OCI-LY7 (cell line): ENCODE results near the gene SSBP2. TPM values are rescaled to one million over a fixed set of nuclear protein-coding genes. Genes with fewer than 3 reads are reported as not detected.

Experiments
- BruUV-seq: library from RNA; stranded (reverse); fragments of 400-500 nt; replicated peaks from 2 replicates; lab custom pipeline; 2021; lab: Mats Ljungman, UMichigan
- CTCF ChIA-PET: fragments of 300-600 bp; sonication (Branson Sonifier 250); formaldehyde crosslinking; loops from one replicate; lab custom pipeline; 2022; ENCODE audit warnings: antibody characterized with exemption; ENCODE audit not compliant: unreplicated experiment; lab: Charles Lee
- POLR2A ChIA-PET: fragments of 300-600 bp; sonication (Branson Sonifier 250); formaldehyde crosslinking; loops from one replicate; lab custom pipeline; 2022; ENCODE audit warnings: antibody characterized with exemption; lab: Charles Lee
- DNase-seq: peaks from one replicate; pipeline ENCODE4 v3.0.0-alpha.2; 2015; ENCODE audit warnings: low spot score
- H2AFZ ChIP-seq: fragments of 200-600 bp; sonication (generic), shearing (Covaris generic); 2 replicates; pipeline ENCODE4 v1.6.1; 2014; ENCODE audit warnings: mild to moderate bottlenecking, antibody characterized with exemption, low read length, moderate library complexity
- H3K27ac ChIP-seq: fragments of 200-600 bp; sonication (generic); 2 replicates; pipeline ENCODE4 v1.5.1; 2014; ENCODE audit warnings: mixed run types, low read depth, mild to moderate bottlenecking, moderate library complexity, low read length, inconsistent platforms; ENCODE audit not compliant: poor library complexity, severe bottlenecking
- H3K36me3 ChIP-seq: fragments of 200-600 bp; sonication (generic); 2 replicates; pipeline ENCODE4 v1.6.1; 2014; ENCODE audit warnings: mild to moderate bottlenecking, antibody characterized with exemption, low read length, moderate library complexity, mixed read lengths; ENCODE audit not compliant: insufficient read depth
- H3K4me1 ChIP-seq: fragments of 200-600 bp; sonication (generic); 2 replicates; pipeline ENCODE4 v1.5.1; 2014; ENCODE audit warnings: mild to moderate bottlenecking, low read length; ENCODE audit not compliant: insufficient read depth, poor library complexity, severe bottlenecking
- H3K4me2 ChIP-seq: fragments of 200-600 bp; sonication (generic); 2 replicates; pipeline ENCODE4 v1.6.1; 2014; ENCODE audit warnings: mild to moderate bottlenecking, low read length
- H3K4me3 ChIP-seq: fragments of 200-600 bp; sonication (generic); 2 replicates; pipeline ENCODE4 v1.5.1; 2014; ENCODE audit warnings: mild to moderate bottlenecking, low read depth, low read length; ENCODE audit not compliant: poor library complexity, severe bottlenecking
- H3K79me2 ChIP-seq: fragments of 200-600 bp; sonication (generic); 2 replicates; pipeline ENCODE4 v1.6.1; 2016; ENCODE audit warnings: low read depth, mild to moderate bottlenecking, low read length, moderate library complexity, mixed read lengths; ENCODE audit not compliant: insufficient read depth
- H3K9me2 ChIP-seq: fragments of 200-600 bp; sonication (generic); 2 replicates; pipeline ENCODE4 v1.6.1; 2016; ENCODE audit warnings: mild to moderate bottlenecking, low read length, mixed read lengths; ENCODE audit not compliant: insufficient read depth
- H3K9me3 ChIP-seq: fragments of 200-600 bp; sonication (generic); 2 replicates; pipeline ENCODE4 v1.6.1; 2014; ENCODE audit warnings: mild to moderate bottlenecking, mixed run types, low read length, mixed read lengths
- H4K20me1 ChIP-seq: fragments of 200-600 bp; sonication (generic); 2 replicates; pipeline ENCODE4 v1.6.1; 2014; ENCODE audit warnings: mild to moderate bottlenecking, antibody characterized with exemption, low read length, moderate library complexity, mixed read lengths; ENCODE audit not compliant: insufficient read depth
- EZH2phosphoT487 ChIP-seq: fragments of 200-600 bp; sonication (generic); IDR thresholded peaks from 2 replicates; pipeline ENCODE4 v1.6.1; 2018; ENCODE audit warnings: low read depth, borderline replicate concordance, mild to moderate bottlenecking, mixed run types, antibody characterized with exemption, low read length, moderate library complexity, mixed read lengths
- intact Hi-C: fragments of 100-400 bp; cut with micrococcal nuclease; formaldehyde crosslinking; loops from one replicate; pipeline ENCODE4 v1.10.0; 2022; ENCODE audit not compliant: unreplicated experiment
- total RNA-seq, 2 experiments: library from RNA; depleted of rRNA in 1 of 2; stranded (reverse); fragments of >200 nt in 1 of 2; shearing (Covaris generic) in 1 of 2; gene quantifications; 2 replicates each; pipeline ENCODE4 v1.2.3, GENCODE V29; 2014 to 2022
- TF ChIP-seq, protein P1 (sequence below): fragments of 200-600 bp; sonication (generic); conservative IDR thresholded peaks from 2 replicates; pipeline ENCODE4 v1.5.1; 2014; ENCODE audit warnings: mild to moderate bottlenecking, antibody characterized with exemption, low read length, moderate library complexity, mixed read lengths

Gene SSBP2
- total RNA-seq, 2 experiments from 2014 or later: 140 to 172 TPM

DNA sequence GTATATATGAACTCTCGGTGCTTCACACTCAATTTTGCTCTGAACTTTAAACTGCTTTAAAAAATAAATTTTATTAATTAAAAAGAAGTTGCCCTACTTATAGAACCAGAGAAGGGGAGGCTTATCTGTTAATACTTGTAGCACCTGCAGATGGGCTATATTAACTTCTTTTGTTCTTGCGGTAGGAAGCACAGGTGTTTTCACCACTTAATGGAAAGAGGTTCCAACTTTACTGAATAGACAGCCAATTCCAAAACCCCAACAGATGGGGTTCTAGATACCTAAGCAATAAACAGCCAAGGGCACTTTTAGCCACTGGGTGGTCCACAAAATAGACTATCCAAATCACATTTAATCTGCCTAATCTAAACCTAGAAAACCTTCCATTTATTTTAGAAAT lies 65.4 kb downstream of the SSBP2 start:
- Histone ChIP-seq H3K9me3 (peaks cover 40% of the 10 kb centered on the region; the same call in 1 of the 2 replicates), H3K4me3 (no peak overlapping the region), H3K4me1 (peaks cover 23% of the 10 kb centered on the region), H3K79me2 (peaks cover 100% of the 10 kb centered on the region), H4K20me1 (peaks cover 13% of the 10 kb centered on the region), H3K9me2 (no peaks in the 10 kb centered on the region), H3K36me3 (peaks cover 86% of the 10 kb centered on the region), H2AFZ (no peak overlapping the region), H3K4me2 (peak overlapping the region; percentile 25), H3K27ac (peak overlapping the region; percentile 48)
- intact Hi-C loops: loop anchor here (2.0 kb wide), 1 partner anchor 63 kb away; no protein-coding TSS in a partner anchor
- ChIA-PET POLR2A (no interaction called here), CTCF (no interaction called here)
- DNase-seq: peak; percentile 60
- TF ChIP-seq EZH2phosphoT487: no peak
- TF ChIP-seq, protein P1, sequence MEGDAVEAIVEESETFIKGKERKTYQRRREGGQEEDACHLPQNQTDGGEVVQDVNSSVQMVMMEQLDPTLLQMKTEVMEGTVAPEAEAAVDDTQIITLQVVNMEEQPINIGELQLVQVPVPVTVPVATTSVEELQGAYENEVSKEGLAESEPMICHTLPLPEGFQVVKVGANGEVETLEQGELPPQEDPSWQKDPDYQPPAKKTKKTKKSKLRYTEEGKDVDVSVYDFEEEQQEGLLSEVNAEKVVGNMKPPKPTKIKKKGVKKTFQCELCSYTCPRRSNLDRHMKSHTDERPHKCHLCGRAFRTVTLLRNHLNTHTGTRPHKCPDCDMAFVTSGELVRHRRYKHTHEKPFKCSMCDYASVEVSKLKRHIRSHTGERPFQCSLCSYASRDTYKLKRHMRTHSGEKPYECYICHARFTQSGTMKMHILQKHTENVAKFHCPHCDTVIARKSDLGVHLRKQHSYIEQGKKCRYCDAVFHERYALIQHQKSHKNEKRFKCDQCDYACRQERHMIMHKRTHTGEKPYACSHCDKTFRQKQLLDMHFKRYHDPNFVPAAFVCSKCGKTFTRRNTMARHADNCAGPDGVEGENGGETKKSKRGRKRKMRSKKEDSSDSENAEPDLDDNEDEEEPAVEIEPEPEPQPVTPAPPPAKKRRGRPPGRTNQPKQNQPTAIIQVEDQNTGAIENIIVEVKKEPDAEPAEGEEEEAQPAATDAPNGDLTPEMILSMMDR: no peak
- BruUV-seq: no TSS peak

DNA sequence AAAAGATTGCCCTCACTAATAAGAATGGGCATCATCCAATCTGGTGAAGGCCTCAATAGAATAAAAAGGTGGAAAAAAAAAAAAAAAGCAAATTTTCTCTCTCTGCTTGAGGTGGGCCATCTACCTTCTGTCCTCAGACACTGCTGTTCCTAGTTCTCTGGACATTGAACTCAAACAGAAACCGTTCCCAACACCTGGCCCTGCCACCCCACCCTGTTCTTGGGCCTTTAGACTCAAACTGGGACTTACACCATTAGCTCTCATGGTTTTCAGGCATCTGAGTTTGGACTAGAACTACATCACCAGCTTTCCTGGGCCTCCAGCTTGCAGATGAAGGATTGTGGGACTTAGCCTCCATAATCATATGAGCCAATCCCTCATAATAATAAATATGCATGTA lies 71.0 kb downstream of the SSBP2 start:
- Histone ChIP-seq H3K9me3 (peaks cover 26% of the 10 kb centered on the region; the same call in 1 of the 2 replicates), H3K4me3 (no peak overlapping the region), H3K9me2 (no peaks in the 10 kb centered on the region), H3K79me2 (peaks cover 100% of the 10 kb centered on the region), H3K27ac (no peak overlapping the region), H3K4me2 (no peak overlapping the region), H4K20me1 (peaks cover 13% of the 10 kb centered on the region), H2AFZ (no peak overlapping the region), H3K36me3 (peaks cover 74% of the 10 kb centered on the region), H3K4me1 (peaks cover 3% of the 10 kb centered on the region)
- no TSS peak for BruUV-seq
- POLR2A ChIA-PET: interaction anchor here (0.8 to 1.0 kb wide), 2 partner anchors 20 to 22 kb away, joined by 3 to 6 read pairs; no protein-coding TSS in a partner anchor
- DNase-seq: no peak
- CTCF ChIA-PET: no interaction called here
- no peak for TF ChIP-seq EZH2phosphoT487
- TF ChIP-seq, protein P1: no peak
- intact Hi-C loops: no loop called here

DNA sequence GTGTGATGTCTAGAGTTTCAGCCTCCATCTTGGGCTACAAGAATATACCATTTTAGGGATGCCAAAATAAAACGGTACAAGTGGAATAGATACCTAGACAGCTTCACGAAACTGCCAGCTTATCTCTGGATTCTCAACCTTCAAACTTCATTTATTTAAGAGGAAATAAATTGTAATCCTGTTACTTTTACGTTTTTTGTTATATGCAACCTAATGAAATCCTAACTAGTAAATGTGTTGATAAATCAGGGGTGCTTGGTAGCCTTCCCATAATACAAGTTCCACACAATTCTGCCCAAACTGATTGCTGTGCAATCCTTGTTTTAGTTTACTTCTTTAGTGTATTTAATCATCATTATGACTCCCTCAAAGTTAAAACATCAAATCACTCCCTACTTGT lies 75.5 kb downstream of the SSBP2 start:
- ChIA-PET POLR2A (interaction anchor here (1.2 to 1.4 kb wide), 2 partner anchors 34 to 41 kb away, joined by 3 to 11 read pairs; no protein-coding TSS in a partner anchor), CTCF (no interaction called here)
- no peak for DNase-seq
- no TSS peak for BruUV-seq
- no peaks in the 10 kb centered on the region; the same call in 1 of the 2 replicates for H4K20me1 ChIP-seq
- no peak overlapping the region for H2AFZ ChIP-seq
- H3K4me1 ChIP-seq: peaks cover 3% of the 10 kb centered on the region
- no peak overlapping the region for H3K27ac ChIP-seq
- peaks cover 100% of the 10 kb centered on the region for H3K79me2 ChIP-seq
- TF ChIP-seq, protein P1: no peak
- no peak for TF ChIP-seq EZH2phosphoT487
- no peak overlapping the region for H3K4me3 ChIP-seq
- peaks cover 10% of the 10 kb centered on the region; the same call in 1 of the 2 replicates for H3K9me3 ChIP-seq
- peaks cover 40% of the 10 kb centered on the region for H3K36me3 ChIP-seq
- H3K4me2 ChIP-seq: no peak overlapping the region
- H3K9me2 ChIP-seq: no peaks in the 10 kb centered on the region
- intact Hi-C loops: no loop called here
